ENCODE results near the gene LCORL.

The LCORL gene

DNA sequence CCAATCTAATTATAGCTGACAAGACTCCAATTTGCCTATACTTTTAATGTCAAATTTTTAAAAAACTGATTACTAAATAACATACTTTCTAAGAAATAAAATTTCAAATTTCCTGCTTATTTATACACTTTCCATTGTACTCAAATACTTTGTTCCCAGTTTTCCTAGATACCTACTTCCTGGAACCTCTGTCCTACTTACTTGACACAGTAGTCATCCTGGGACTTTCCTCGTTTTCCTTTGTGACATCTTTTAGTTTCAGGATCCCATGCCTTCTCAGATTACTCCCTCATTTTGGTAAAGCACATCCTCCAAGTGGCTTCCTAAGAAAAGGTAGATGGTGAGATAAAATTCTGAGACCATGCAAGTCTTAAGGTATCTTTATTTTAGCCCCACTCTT, 226.8 kb downstream of the LCORL start:
- H4K8ac ChIP-seq (ENCODE audit: low read depth, low read length) = no peak overlapping the region
- no peak overlapping the region for H2AK5ac ChIP-seq (ENCODE audit: low read depth, low read length)
- no peak overlapping the region for H3K4ac ChIP-seq (ENCODE audit: low read length)
- no peak overlapping the region for H3K4me3 ChIP-seq (ENCODE audit: low read length in 2 of 2)
- no peak overlapping the region for H2BK12ac ChIP-seq (ENCODE audit: low read length)
- no peak overlapping the region for H3K9ac ChIP-seq (ENCODE audit: low read depth, low read length, poor library complexity)
- H3K9me3 ChIP-seq (replicated peaks in 1 of 2; ENCODE audit: control insufficient read depth in 2 of 2, insufficient read depth in 1 of 2, low read depth in 1 of 2, low read length in 2 of 2) = peaks cover 0 to 6% of the 10 kb centered on the region in 2 donors
- H3K4me1 ChIP-seq (ENCODE audit: control insufficient read depth in 2 of 2, insufficient read depth in 1 of 2, low read depth in 1 of 2, low read length in 2 of 2) = no peaks in the 10 kb centered on the region
- peaks cover 1% of the 10 kb centered on the region for H3K79me1 ChIP-seq (ENCODE audit: low read depth, low read length)
- H3K27me3 ChIP-seq (ENCODE audit: control insufficient read depth in 3 of 3, insufficient read depth in 3 of 3, low read depth in 1 of 3, low read length in 3 of 3) = no peaks in the 10 kb centered on the region
- H2AFZ ChIP-seq (ENCODE audit: low read length) = no peak overlapping the region
- H3K4me2 ChIP-seq (ENCODE audit: insufficient read depth, low read length, poor library complexity, severe bottlenecking) = no peak overlapping the region
- H3K27ac ChIP-seq (replicated peaks; ENCODE audit: low read length) = no peak overlapping the region
- peaks cover 2 to 68% of the 10 kb centered on the region in 2 donors for H3K36me3 ChIP-seq (replicated peaks in 1 of 2; ENCODE audit: control insufficient read depth in 2 of 2, insufficient read depth in 2 of 2, low read length in 2 of 2)
- H2BK15ac ChIP-seq (ENCODE audit: low read length) = no peak overlapping the region
- no peak overlapping the region for H4K91ac ChIP-seq (ENCODE audit: low read depth, low read length, poor library complexity)
- H3K18ac ChIP-seq (ENCODE audit: low read length) = no peak overlapping the region
- no peak overlapping the region for H3K14ac ChIP-seq (ENCODE audit: low read length)
- no peak overlapping the region for H3K23ac ChIP-seq (ENCODE audit: low read depth, low read length, poor library complexity)
- H2BK5ac ChIP-seq (ENCODE audit: low read length) = no peak overlapping the region
- DNase-seq (ENCODE audit: low spot score) = no peak
- H2BK120ac ChIP-seq (ENCODE audit: low read depth, low read length) = no peak overlapping the region
- WGBS, 2 donors (ENCODE audit: extremely low coverage in 2 of 2, insufficient read length in 2 of 2, insufficient replicate concordance in 1 of 2) = no CpG with 5 or more reads among the region's 1 CpG
